Measurements from ENCODE around the gene HDDC3. TPM values are rescaled to one million over a fixed set of nuclear protein-coding genes. Genes with fewer than 3 reads are reported as not detected.

The HDDC3 gene
- total and polyA plus RNA-seq, 3 donors from 2014 or later, result 12.1 to 18.3 (median 16.7) TPM

GRCh38 chr15:90966262-90966661, 33.9 kb upstream of the HDDC3 start:
- Histone ChIP-seq H3K27me3 (no peaks in the 10 kb centered on the region), H3K27ac (no peak overlapping the region), H3K9me3 (no peaks in the 10 kb centered on the region), H3K36me3 (ENCODE audit: low read depth, missing control alignments) (no peaks in the 10 kb centered on the region), H3K4me1 (no peaks in the 10 kb centered on the region), H3K4me3 (no peak overlapping the region)
- TF ChIP-seq POLR2A (IDR thresholded peaks at IDR 0.05), result no peak
- intact Hi-C loops (cut with DNase I; ENCODE audit: low total_unique reads), result no loop called here
- WGBS, 2 donors, result 90 to 93% methylated on average over 9 of the region's 9 CpGs
- no peak for DNase-seq

DNA sequence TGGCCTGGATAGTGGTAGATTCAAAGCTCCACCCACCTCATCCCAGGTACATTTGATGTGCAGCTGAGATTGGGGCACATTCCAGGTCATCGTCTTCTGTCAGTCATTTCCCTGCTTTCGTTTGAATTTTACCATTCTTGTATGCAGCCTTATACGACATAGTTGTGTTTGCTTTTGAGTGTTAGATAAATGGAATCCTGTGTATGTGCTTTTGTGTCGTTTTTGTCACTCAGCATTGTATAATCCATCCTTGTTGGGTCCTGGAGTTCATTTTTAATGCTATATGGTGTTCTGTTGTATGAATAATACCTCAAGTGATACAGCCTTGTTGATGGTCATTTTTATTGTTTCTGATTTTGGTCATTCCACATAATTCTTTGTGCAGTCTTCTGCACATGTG, 29.7 kb upstream of the HDDC3 start:
- no peaks in the 10 kb centered on the region for H3K36me3 ChIP-seq (ENCODE audit: low read depth, missing control alignments)
- H3K27ac ChIP-seq, result no peak overlapping the region
- H3K4me3 ChIP-seq, result no peak overlapping the region
- H3K27me3 ChIP-seq, result no peaks in the 10 kb centered on the region
- H3K9me3 ChIP-seq, result no peaks in the 10 kb centered on the region
- intact Hi-C loops (cut with DNase I; ENCODE audit: low total_unique reads), result no loop called here
- WGBS, 2 donors, result 84 to 87% methylated on average over 4 of the region's 4 CpGs
- peaks cover 7% of the 10 kb centered on the region for H3K4me1 ChIP-seq
- TF ChIP-seq, protein P1, sequence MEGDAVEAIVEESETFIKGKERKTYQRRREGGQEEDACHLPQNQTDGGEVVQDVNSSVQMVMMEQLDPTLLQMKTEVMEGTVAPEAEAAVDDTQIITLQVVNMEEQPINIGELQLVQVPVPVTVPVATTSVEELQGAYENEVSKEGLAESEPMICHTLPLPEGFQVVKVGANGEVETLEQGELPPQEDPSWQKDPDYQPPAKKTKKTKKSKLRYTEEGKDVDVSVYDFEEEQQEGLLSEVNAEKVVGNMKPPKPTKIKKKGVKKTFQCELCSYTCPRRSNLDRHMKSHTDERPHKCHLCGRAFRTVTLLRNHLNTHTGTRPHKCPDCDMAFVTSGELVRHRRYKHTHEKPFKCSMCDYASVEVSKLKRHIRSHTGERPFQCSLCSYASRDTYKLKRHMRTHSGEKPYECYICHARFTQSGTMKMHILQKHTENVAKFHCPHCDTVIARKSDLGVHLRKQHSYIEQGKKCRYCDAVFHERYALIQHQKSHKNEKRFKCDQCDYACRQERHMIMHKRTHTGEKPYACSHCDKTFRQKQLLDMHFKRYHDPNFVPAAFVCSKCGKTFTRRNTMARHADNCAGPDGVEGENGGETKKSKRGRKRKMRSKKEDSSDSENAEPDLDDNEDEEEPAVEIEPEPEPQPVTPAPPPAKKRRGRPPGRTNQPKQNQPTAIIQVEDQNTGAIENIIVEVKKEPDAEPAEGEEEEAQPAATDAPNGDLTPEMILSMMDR (IDR thresholded peaks at IDR 0.05), result no peak
- no peak for TF ChIP-seq POLR2A (IDR thresholded peaks at IDR 0.05)
- no peak for DNase-seq

- H3K4me1 ChIP-seq, result peaks cover 14% of the 10 kb centered on the region
- TF ChIP-seq POLR2A (IDR thresholded peaks at IDR 0.05), result no peak
- TF ChIP-seq, protein P1 (IDR thresholded peaks at IDR 0.05), result no peak
- no peaks in the 10 kb centered on the region for H3K36me3 ChIP-seq (ENCODE audit: low read depth, missing control alignments)
- no peak for DNase-seq
- H3K27ac ChIP-seq, result no peak overlapping the region
- no peaks in the 10 kb centered on the region for H3K27me3 ChIP-seq
- no peak overlapping the region for H3K4me3 ChIP-seq
- intact Hi-C loops (cut with DNase I; ENCODE audit: low total_unique reads), result no loop called here
- WGBS, 2 donors, result 84 to 86% methylated on average over 17 to 20 of the region's 20 CpGs
- no peaks in the 10 kb centered on the region for H3K9me3 ChIP-seq
Observed at GRCh38 chr15:90960298-90961091, 28.1 kb upstream of the HDDC3 start.

GRCh38 chr15:90959894-90960293, 27.5 kb upstream of the HDDC3 start:
- intact Hi-C loops (cut with DNase I; ENCODE audit: low total_unique reads), result no loop called here
- Histone ChIP-seq H3K4me1 (peaks cover 19% of the 10 kb centered on the region), H3K27ac (no peak overlapping the region), H3K36me3 (ENCODE audit: low read depth, missing control alignments) (no peaks in the 10 kb centered on the region), H3K4me3 (no peak overlapping the region), H3K9me3 (no peaks in the 10 kb centered on the region), H3K27me3 (no peaks in the 10 kb centered on the region)
- no peak for TF ChIP-seq POLR2A (IDR thresholded peaks at IDR 0.05)
- TF ChIP-seq, protein P1 (IDR thresholded peaks at IDR 0.05), result no peak
- DNase-seq, result no peak
- WGBS, 2 donors, result 66 to 82% methylated on average over 3 to 5 of the region's 5 CpGs

- intact Hi-C loops (cut with DNase I; ENCODE audit: low total_unique reads), result no loop called here
- H3K27me3 ChIP-seq, result no peaks in the 10 kb centered on the region
- H3K4me3 ChIP-seq, result no peak overlapping the region
- peaks cover 19% of the 10 kb centered on the region for H3K4me1 ChIP-seq
- 80 to 92% methylated on average over 8 of the region's 8 CpGs for WGBS, 2 donors
- no peaks in the 10 kb centered on the region for H3K9me3 ChIP-seq
- no peaks in the 10 kb centered on the region for H3K36me3 ChIP-seq (ENCODE audit: low read depth, missing control alignments)
- H3K27ac ChIP-seq, result no peak overlapping the region
- DNase-seq, result no peak
- TF ChIP-seq, protein P1 (IDR thresholded peaks at IDR 0.05), result no peak
- no peak for TF ChIP-seq POLR2A (IDR thresholded peaks at IDR 0.05)
Observed at GRCh38 chr15:90959028-90959595, 26.8 kb upstream of the HDDC3 start.

Measured in testis (tissue), 3 donors.